Measurements from ENCODE around the gene PPP1R14B. TPM values are rescaled to one million over a fixed set of nuclear protein-coding genes. Genes with fewer than 3 reads are reported as not detected.

The PPP1R14B gene
- total RNA-seq, 1 donor from 2014 or later = 186 TPM

DNA sequence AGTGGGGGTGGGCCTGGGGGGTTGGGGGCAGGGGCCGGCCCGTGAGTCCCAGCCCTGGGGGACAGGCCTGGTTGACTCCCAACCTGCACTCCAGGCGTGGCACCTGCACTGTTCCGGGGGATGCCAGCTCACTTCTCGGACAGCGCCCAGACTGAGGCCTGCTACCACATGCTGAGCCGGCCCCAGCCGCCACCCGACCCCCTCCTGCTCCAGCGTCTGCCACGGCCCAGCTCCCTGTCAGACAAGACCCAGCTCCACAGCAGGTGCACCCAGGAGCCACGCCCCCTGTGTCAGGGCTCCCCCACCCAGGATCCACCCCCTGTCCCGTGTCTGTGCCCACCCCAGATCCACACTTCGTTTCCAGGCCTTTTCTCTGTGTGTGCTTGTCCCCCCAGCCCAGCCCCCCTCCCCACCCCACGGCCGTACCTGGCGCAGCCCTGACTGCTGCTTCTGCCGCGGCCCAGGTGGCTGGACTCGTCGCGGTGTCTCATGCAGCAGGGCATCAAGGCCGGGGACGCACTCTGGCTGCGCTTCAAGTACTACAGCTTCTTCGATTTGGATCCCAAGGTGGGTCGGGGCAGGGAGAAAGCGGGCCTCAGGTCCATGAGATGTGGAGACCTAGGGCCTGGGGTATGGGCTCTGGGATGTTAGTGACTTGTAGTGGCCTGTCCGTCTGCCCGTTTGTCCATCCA is 35.4 kb downstream of the PPP1R14B start:
- no peak for DNase-seq (ENCODE audit: low spot score)

DNA sequence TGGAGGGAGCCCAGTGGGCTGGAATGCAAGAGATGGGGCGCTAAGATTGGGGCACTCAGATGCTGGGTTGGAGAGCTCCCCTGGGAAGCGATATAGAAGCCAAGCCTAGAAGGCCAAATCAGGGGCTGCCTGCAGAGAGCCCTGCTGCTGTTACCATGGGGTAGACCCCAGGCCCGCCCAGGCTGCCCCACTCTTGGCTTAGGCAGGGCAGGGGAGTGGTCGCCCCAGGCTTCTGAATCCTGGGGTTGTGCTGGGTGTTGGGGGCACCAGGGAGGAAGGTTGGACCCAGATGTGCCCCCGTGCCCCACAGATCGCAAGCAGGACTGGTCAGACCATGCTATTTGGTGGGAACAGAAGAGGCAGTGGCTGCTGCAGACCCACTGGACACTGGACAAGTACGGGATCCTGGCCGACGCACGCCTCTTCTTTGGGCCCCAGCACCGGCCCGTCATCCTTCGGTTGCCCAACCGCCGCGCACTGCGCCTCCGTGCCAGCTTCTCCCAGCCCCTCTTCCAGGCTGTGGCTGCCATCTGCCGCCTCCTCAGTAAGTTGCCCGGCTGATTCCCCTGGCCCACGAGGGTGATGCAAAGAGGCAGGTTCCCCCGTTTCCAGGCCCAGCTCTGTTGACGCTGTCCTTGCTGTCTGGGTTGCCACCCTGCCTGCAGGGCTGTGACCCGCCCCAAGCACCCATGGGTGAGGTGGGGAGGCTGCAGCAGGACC is 36.3 kb downstream of the PPP1R14B start:
- DNase-seq (ENCODE audit: low spot score) = no peak

- no peak for DNase-seq (ENCODE audit: low spot score)
Observed at GRCh38 chr11:64209563-64209843, 37.2 kb downstream of the PPP1R14B start.

GRCh38 chr11:64208796-64209562 is 37.8 kb downstream of the PPP1R14B start:
- DNase-seq (ENCODE audit: low spot score) = no peak

GRCh38 chr11:64208086-64208795 is 38.5 kb downstream of the PPP1R14B start:
- DNase-seq (ENCODE audit: low spot score) = no peak

DNA sequence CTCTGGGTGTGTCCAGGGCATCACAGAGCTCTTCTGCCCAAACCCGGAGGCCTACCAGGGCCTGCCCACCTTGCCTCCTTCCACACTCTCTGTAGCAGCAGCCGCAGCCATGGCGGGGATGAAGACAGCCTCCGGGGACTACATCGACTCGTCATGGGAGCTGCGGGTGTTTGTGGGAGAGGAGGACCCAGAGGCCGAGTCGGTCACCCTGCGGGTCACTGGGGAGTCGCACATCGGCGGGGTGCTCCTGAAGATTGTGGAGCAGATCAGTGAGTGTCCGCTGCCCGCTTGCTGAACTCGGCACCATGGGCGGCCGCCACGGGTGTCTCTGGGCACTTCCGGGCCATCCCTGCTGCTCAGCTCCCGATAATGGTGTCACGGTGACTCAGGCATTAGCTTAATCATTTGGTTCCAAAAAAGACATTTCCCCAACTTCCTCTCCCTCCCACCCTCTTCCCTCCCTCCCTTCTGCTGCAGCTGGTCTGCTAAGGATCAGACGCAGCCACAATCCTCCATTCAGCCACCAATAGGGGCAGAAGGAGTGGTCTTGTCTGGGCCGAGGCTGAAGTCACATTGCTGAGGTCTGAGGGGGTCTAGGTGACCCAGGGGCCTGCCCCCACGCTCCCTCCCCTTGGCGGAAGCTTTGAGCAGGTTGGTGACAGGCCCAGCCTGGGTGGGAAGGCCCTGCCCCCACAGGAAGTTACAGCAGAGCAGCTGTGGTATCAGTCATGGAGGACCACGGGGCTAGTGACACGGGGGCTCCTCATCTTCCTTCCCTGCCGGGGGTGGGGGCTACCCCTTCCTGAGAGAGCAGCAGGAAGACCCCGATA is 39.3 kb downstream of the PPP1R14B start:
- DNase-seq (ENCODE audit: low spot score) = no peak

DNA sequence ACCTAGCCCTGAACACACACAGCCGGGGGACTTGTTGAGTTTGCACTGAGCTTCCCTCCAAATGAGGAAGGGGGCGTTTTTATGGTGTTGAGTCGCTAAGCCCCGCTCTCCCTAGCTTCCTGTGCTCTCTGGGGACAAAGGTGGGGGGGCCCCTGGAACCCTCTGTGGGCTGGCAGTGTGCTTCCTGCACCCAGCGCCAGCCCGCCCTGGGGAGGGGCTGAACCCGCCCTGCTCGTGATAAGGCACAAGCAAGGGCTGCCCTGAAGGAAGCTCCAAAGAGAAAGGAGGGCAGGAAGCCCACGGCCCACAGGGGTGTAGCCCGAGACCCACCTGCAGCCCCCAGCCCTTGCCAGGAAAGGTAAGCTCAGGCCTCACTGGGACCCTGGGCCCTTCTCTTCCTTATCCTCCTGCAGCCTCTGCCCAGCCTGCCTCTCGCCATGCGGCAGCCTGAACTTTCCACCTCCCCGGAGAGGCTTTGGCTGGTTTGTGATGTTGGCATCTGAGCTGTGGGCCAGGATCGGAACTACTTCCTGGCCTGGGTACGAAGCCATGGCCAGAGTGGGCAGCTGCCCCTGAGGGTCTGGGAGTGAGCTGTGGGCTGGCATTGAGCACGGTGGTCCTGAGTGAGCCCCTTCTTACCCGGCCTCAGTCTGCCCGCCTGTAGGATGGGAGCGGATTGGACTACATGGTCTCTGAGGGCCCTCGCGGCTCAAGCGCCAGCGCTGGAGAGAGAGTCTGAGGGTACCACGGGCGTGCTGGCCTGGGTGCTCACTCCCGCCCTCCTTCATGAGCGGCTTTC is 40.1 kb downstream of the PPP1R14B start, which contains the start of gene FERMT3:
Gene FERMT3, plus strand, starts transcription at position 265 of the 799 bp plus-strand sequence. CDS start 644 bp downstream, outside the sequence.
- no peak for DNase-seq (ENCODE audit: low spot score)

DNA sequence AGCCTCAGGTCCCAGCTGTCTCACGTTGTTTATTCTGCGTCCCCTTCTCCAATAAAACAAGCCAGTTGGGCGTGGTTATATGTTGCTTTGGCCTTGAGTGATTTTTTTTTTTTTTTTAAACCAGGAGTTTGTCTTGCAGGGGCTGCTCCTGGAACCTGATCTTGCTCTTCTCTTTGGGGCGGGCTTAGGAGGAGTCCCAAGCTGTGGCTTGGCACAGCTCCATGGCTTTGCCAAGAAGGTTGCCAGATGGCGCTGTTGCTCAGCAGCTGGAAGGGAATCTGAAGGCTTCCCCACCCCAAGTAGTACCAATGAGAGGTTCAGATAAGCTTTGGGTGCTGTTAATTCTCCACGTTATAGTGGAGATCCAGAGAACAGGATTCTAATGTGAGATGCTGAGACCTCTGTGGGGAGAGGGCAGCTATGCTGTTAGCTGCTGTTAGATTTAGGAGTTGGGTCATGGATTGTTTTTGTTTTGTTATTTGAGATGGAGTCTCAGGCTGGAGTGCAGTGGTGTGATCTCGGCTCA is 42.2 kb downstream of the PPP1R14B start:
- no peak for DNase-seq (ENCODE audit: low spot score)

DNA sequence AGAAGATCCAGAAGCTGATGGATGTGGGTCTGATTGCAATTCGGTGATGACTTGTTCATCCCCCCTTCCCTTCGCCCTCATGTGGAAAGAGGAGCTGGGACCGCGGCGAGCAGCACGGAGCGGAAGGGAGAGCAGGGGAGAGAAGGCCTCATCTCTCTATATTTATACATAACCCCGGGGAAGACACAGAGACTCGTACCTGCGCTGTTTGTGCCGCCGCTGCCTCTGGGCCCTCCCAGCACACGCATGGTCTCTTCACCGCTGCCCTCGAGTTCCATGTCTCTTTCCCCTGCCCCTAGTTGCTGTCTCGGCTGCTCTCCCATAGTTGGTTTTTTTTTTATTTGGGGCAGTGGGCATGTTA is 42.7 kb downstream of the PPP1R14B start:
- DNase-seq (ENCODE audit: low spot score) = no peak

DNA sequence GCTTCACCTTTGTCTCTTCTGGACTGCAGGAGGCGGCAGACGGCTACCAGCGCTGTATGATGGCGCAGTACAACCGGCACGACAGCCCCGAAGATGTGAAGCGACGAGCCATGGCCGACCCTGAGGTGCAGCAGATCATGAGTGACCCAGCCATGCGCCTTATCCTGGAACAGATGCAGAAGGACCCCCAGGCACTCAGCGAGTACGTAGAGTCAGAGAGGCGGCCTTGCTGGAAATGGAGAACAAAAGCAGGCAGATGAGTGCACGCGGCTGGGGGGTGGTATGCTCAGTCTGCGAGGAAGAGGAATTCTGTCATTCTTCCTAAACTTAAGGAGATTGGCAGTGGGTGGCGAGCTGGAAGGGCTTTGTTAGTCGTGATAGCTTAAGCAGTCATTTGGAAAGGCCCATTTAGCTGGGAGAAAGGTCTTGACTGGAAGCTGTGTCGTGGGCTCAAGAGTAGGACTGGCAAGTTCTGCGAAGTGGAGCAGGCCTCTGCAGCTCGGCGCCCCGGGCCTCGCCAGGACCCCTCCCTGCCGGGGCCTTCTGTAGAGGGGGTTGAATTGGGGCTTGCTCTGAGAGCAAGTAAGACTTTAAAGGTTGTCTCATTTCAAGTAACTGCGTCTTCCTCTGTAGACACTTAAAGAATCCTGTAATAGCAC is 43.2 kb downstream of the PPP1R14B start:
- DNase-seq (ENCODE audit: low spot score) = no peak

GRCh38 chr11:64202992-64203391 is 43.8 kb downstream of the PPP1R14B start:
- DNase-seq (ENCODE audit: low spot score) = no peak

- DNase-seq (ENCODE audit: low spot score) = no peak
Observed at GRCh38 chr11:64201543-64201942, 45.2 kb downstream of the PPP1R14B start.

DNA sequence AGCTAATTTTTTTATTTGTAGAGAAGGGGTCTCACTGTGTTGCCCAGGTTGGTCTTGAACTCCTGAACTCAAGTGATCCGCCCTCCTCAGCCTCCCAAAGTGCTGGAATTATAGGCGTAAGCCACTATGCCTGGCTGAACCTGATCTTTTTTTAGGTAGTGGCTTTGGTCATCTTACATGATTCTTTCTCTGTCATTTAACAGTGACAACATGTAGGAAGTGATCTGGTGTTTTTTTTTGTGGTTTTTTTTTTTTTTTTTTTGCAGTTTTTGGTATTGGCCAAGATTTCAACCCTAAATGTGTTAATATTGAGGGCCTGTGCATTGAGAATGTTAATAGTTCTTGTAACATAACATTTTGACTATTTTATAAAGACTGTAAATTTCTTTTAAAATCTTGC is 48.2 kb downstream of the PPP1R14B start:
- DNase-seq (ENCODE audit: low spot score) = no peak

DNA sequence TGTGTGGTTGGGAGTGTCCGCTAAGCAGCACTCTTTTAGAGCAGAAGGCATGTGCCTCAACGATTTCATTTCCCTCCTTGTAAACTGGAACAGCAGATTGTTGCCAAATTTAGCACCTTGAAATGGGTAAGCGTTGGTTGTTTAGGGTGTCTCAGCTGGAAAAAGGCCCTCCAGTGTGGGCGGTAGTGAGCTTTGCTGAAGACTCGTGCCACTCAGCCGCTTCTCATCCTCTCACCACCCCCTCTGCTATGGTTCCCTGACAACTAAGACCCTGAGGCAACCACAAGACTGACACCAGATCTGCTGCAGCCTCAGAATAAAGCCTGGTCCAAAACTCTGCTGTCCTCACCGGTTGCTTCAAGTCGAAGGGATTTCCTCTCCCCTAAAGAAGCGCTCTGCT is 50.1 kb downstream of the PPP1R14B start:
- no peak for DNase-seq (ENCODE audit: low spot score)

Other genes starting within 250 kb of the PPP1R14B start
- not detected for gene FLRT1, start 211.0 kb downstream of the PPP1R14B start, total RNA-seq
- 19.5 TPM for gene MACROD1, start 80.8 kb downstream of the PPP1R14B start, total RNA-seq
- gene STIP1, start 60.8 kb downstream of the PPP1R14B start, total RNA-seq = 113 TPM
- gene FERMT3, start 40.2 kb downstream of the PPP1R14B start, total RNA-seq = 58.9 TPM
- 32.7 TPM for gene TRPT1, start 20.8 kb downstream of the PPP1R14B start, total RNA-seq
- gene NUDT22, start 20.7 kb downstream of the PPP1R14B start, total RNA-seq = 45.8 TPM
- gene DNAJC4, start 16.4 kb downstream of the PPP1R14B start, total RNA-seq = 20.4 TPM
- gene VEGFB, start 12.4 kb downstream of the PPP1R14B start, total RNA-seq = 426 TPM
- gene FKBP2, start 5.8 kb downstream of the PPP1R14B start, total RNA-seq = 53.8 TPM
- 25.8 TPM for gene PLCB3, start 4.6 kb upstream of the PPP1R14B start, total RNA-seq
- 51.7 TPM for gene BAD, start 37.7 kb upstream of the PPP1R14B start, total RNA-seq
- 19.9 TPM for gene GPR137, start 38.9 kb upstream of the PPP1R14B start, total RNA-seq
- gene KCNK4, start 44.4 kb upstream of the PPP1R14B start, total RNA-seq = not detected
- gene CATSPERZ, start 53.4 kb upstream of the PPP1R14B start, total RNA-seq = not detected
- 56.9 TPM for gene ESRRA, start 58.6 kb upstream of the PPP1R14B start, total RNA-seq
- gene TRMT112, start 70.6 kb upstream of the PPP1R14B start, total RNA-seq = 151 TPM
- gene PRDX5, start 71.2 kb upstream of the PPP1R14B start, total RNA-seq = 111 TPM
- 11.5 TPM for gene CCDC88B, start 93.3 kb upstream of the PPP1R14B start, total RNA-seq
- 26.1 TPM for gene RPS6KA4, start 112.2 kb upstream of the PPP1R14B start, total RNA-seq

All from mesenteric fat pad (tissue), 1 donor.